Measurements from ENCODE around the gene PTPN13.

PTPN13 gene

DNA sequence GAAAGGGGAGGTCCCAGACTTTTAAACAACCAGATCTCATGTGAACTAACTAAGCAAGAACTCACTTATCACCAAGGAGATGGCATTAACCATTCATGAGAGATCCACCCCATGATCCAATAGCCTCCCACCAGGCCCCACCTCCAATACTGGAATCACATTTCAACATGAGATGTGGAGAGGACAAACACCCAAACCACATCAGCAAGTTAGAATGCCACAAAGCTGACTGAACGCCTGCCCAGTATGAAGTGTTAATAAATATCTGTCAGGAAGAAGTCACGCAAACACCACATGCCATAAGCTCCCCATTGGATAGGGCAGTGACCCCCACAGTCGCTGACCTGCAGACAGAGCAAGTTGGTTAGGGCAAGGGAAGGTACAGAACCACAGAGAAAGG lies 240.8 kb downstream of the PTPN13 start:
- Histone ChIP-seq H3K79me2 (ENCODE audit: insufficient read depth, low read length) (no peaks in the 10 kb centered on the region), H3K4me2 (ENCODE audit: low read depth, low read length, poor library complexity, severe bottlenecking) (no peak overlapping the region), H3K27me3 (ENCODE audit: insufficient read depth, low read length, poor library complexity, severe bottlenecking) (no peaks in the 10 kb centered on the region), H3K9me3 (ENCODE audit: insufficient read depth, low read depth, low read length) (no peaks in the 10 kb centered on the region), H4K20me1 (ENCODE audit: insufficient read depth, low read length, poor library complexity, severe bottlenecking) (no peaks in the 10 kb centered on the region), H3K36me3 (ENCODE audit: insufficient read depth, low read length) (no peaks in the 10 kb centered on the region), H3F3A (ENCODE audit: low read depth) (no peaks in the 10 kb centered on the region), H2AFZ (ENCODE audit: low read length) (no peak overlapping the region), H3K9ac (ENCODE audit: low read depth, low read length, poor library complexity, severe bottlenecking) (no peak overlapping the region), H3K4me3 (ENCODE audit: low read length, poor library complexity, severe bottlenecking) (no peak overlapping the region), H3K4me1 (ENCODE audit: insufficient read depth, low read length, poor library complexity, severe bottlenecking) (no peaks in the 10 kb centered on the region), H3K9me2 (replicated peaks; ENCODE audit: low read depth, low read length) (no peaks in the 10 kb centered on the region)
- TF ChIP-seq EZH2phosphoT487 (IDR thresholded peaks at IDR 0.05; ENCODE audit: borderline replicate concordance), result no peak
- TF ChIP-seq, protein P1, sequence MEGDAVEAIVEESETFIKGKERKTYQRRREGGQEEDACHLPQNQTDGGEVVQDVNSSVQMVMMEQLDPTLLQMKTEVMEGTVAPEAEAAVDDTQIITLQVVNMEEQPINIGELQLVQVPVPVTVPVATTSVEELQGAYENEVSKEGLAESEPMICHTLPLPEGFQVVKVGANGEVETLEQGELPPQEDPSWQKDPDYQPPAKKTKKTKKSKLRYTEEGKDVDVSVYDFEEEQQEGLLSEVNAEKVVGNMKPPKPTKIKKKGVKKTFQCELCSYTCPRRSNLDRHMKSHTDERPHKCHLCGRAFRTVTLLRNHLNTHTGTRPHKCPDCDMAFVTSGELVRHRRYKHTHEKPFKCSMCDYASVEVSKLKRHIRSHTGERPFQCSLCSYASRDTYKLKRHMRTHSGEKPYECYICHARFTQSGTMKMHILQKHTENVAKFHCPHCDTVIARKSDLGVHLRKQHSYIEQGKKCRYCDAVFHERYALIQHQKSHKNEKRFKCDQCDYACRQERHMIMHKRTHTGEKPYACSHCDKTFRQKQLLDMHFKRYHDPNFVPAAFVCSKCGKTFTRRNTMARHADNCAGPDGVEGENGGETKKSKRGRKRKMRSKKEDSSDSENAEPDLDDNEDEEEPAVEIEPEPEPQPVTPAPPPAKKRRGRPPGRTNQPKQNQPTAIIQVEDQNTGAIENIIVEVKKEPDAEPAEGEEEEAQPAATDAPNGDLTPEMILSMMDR (conservative IDR thresholded peaks at IDR 0.05; ENCODE audit: low read length), result no peak

DNA sequence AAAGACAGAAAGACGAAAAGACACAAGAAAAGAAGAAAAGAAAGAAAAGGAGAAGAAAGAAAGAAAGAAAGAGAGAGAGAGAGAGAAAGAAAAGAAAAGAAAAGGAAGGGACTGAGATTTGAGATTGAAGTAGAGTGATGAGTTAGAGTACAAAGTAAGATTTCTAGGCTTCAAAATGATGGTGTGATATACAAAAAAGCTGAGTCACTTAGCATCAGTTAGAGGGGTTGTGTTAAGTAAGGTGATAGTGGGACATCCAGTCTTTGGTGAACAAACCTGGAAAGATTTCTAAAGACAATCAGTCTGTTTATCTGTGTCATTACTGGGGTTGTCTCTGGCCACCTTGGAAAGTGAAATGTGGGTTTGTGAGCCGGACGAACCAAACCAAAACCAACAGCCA lies 241.6 kb downstream of the PTPN13 start:
- Histone ChIP-seq H3K4me2 (ENCODE audit: low read depth, low read length, poor library complexity, severe bottlenecking) (no peak overlapping the region), H3K9me2 (replicated peaks; ENCODE audit: low read depth, low read length) (no peaks in the 10 kb centered on the region), H3K79me2 (ENCODE audit: insufficient read depth, low read length) (no peaks in the 10 kb centered on the region), H3K4me3 (ENCODE audit: low read length, poor library complexity, severe bottlenecking) (no peak overlapping the region), H3K9me3 (ENCODE audit: insufficient read depth, low read depth, low read length) (no peaks in the 10 kb centered on the region), H3K4me1 (ENCODE audit: insufficient read depth, low read length, poor library complexity, severe bottlenecking) (no peaks in the 10 kb centered on the region), H3K27me3 (ENCODE audit: insufficient read depth, low read length, poor library complexity, severe bottlenecking) (no peaks in the 10 kb centered on the region), H4K20me1 (ENCODE audit: insufficient read depth, low read length, poor library complexity, severe bottlenecking) (no peaks in the 10 kb centered on the region), H3K36me3 (ENCODE audit: insufficient read depth, low read length) (no peaks in the 10 kb centered on the region), H3K9ac (ENCODE audit: low read depth, low read length, poor library complexity, severe bottlenecking) (no peak overlapping the region), H3F3A (ENCODE audit: low read depth) (no peaks in the 10 kb centered on the region), H2AFZ (ENCODE audit: low read length) (no peak overlapping the region)
- TF ChIP-seq, protein P1 (conservative IDR thresholded peaks at IDR 0.05; ENCODE audit: low read length), result no peak
- no peak for TF ChIP-seq EZH2phosphoT487 (IDR thresholded peaks at IDR 0.05; ENCODE audit: borderline replicate concordance)

DNA sequence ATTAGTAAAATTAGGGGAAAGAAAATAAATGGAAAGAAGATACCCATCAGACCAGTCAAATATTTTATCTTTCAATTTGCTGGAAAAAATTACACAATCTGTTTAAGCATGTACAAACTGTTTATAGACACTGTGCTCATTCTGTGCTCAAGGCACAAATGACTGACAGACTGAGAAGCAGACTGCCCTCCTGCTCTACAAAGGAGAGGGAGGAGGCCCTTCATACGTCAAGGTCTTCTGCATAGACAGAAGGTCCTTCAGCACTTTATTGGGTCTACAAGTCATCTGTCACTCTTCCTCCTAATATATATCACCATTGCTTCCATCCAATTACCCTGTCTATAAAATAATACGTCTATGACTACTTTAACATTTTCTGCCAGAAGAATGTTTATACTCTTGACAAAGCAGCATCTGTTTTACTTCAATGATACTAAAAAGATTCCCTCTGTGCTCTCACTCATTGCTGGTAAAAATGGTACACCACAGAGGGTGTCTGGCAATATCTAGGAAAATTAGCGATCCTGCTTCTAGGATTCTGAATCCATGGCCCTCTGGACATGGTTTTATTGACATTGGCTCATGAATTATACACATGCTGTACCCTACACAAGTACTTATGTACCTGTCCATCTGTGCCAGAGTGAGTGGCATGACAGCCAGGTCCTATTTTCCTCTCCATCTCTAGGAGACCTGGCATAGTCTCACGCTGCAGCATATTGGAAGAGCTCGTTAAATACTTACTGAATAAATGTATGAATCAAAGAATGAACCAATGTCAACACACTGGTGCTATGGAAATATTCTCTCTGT lies 243.8 kb downstream of the PTPN13 start:
- Histone ChIP-seq H4K20me1 (ENCODE audit: insufficient read depth, low read length, poor library complexity, severe bottlenecking) (no peaks in the 10 kb centered on the region), H3K4me3 (ENCODE audit: low read length, poor library complexity, severe bottlenecking) (no peak overlapping the region), H3K36me3 (ENCODE audit: insufficient read depth, low read length) (no peaks in the 10 kb centered on the region), H3F3A (ENCODE audit: low read depth) (no peaks in the 10 kb centered on the region), H3K4me2 (ENCODE audit: low read depth, low read length, poor library complexity, severe bottlenecking) (no peak overlapping the region), H3K27me3 (ENCODE audit: insufficient read depth, low read length, poor library complexity, severe bottlenecking) (no peaks in the 10 kb centered on the region), H3K9me2 (replicated peaks; ENCODE audit: low read depth, low read length) (no peaks in the 10 kb centered on the region), H3K4me1 (ENCODE audit: insufficient read depth, low read length, poor library complexity, severe bottlenecking) (no peaks in the 10 kb centered on the region), H2AFZ (ENCODE audit: low read length) (no peak overlapping the region), H3K79me2 (ENCODE audit: insufficient read depth, low read length) (no peaks in the 10 kb centered on the region), H3K9me3 (ENCODE audit: insufficient read depth, low read depth, low read length) (no peaks in the 10 kb centered on the region), H3K9ac (ENCODE audit: low read depth, low read length, poor library complexity, severe bottlenecking) (no peak overlapping the region)
- TF ChIP-seq, protein P1 (conservative IDR thresholded peaks at IDR 0.05; ENCODE audit: low read length), result no peak
- no peak for TF ChIP-seq EZH2phosphoT487 (IDR thresholded peaks at IDR 0.05; ENCODE audit: borderline replicate concordance)

Measured in Loucy (cell line).